ENCODE results near the gene ONECUT3. TPM values are rescaled to one million over a fixed set of nuclear protein-coding genes. Genes with fewer than 3 reads are reported as not detected.

The ONECUT3 gene
- total and polyA plus RNA-seq, 9 of the 15 experiments (the other 6 are each of a cell fraction or from before 2014, with no cell fraction given) = not detected

DNA sequence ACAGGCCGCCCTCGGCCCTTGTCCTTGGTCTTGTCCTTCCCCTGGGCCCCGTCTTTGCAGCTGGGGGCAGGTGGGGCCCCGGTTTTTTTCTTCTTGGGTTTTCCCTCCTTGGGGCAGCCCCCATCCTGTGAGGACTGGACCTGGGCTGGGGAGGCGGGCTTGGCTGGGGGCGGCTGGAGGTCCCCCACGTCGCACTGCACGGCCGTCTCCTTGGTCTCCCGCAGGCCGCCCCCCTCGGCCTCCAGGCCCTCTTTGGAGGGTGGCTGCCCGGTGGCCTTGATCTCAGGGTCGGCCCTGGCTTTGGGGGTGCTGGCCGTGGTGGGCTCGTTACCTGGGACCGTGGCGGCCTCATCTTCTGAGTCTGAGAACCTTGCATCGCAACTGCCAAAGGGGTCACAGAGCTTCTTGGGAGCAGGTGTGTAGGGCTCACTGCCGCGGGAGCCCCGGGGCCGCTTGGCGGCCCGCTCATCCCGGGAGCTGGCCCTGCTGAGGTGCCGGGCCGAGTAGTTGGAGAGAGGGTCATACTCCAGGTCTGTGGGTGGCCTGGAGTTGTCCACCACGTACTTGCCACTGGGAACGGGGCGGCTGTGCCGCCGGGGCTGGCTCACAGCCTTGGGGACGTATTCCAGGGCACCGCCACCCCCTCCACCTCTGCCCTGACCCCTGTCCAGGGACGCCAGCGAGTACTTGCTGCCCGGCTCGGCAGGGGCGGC, 74.4 kb downstream of the ONECUT3 start:
- Histone ChIP-seq H3K27ac (ENCODE audit: extremely low read depth, low read depth, low read length) (peak overlapping the region; percentile 67; the same call in 1 of the 3 replicates), H3K4me1 (replicated peaks in 1 of 2; ENCODE audit: control insufficient read depth in 2 of 2, insufficient read depth in 2 of 2, low read length in 2 of 2) (peaks cover 11 to 64% of the 10 kb centered on the region in 2 experiments), H3K27me3 (ENCODE audit: control insufficient read depth in 2 of 2, insufficient read depth in 2 of 2, low read length in 2 of 2) (no peaks in the 10 kb centered on the region), H3K4me2 (ENCODE audit: insufficient read depth, low read length) (no peak overlapping the region), H3K79me2 (ENCODE audit: control insufficient read depth, insufficient read depth, low read length) (peaks cover 68% of the 10 kb centered on the region), H3K9me3 (replicated peaks; ENCODE audit: control insufficient read depth, insufficient read depth, low read depth, low read length) (no peaks in the 10 kb centered on the region), H3K36me3 (ENCODE audit: control insufficient read depth, insufficient read depth, low read length) (peaks cover 75% of the 10 kb centered on the region; the same call in 2 of the 3 replicates), H3K9ac (ENCODE audit: insufficient read depth in 1 of 2, low read depth in 2 of 2, low read length in 2 of 2) (peak overlapping the region; percentile 55 to 92; a peak in 3 of 4 replicates), H3K9me1 (ENCODE audit: control insufficient read depth, insufficient read depth, low read length) (no peaks in the 10 kb centered on the region), H2AFZ (ENCODE audit: low read depth, low read length) (no peak overlapping the region), H4K20me1 (replicated peaks; ENCODE audit: control insufficient read depth, insufficient read depth, low read length) (no peaks in the 10 kb centered on the region), H3K4me3 (no peak overlapping the region; the same call in 1 of the 2 replicates)
- WGBS (ENCODE audit: insufficient coverage, low coverage, missing lambda C conversion rate) = 93% methylated on average over 35 of the region's 41 CpGs
- DNase-seq (ENCODE audit: extremely low read depth in 1 of 4, low spot score in 3 of 4) (no peak), FAIRE-seq (no peak), ATAC-seq (no peak)
- ChIA-PET POLR2A (interaction anchor here (1.1 to 3.7 kb wide), 4 partner anchors 10 to 13 kb away, joined by 3 to 27 read pairs (median 6); no protein-coding TSS in a partner anchor), CTCF (ENCODE audit: low intra/inter-chr PET ratio) (no interaction called here)
- in situ Hi-C loops (cut with MboI) = no loop called here
- TF ChIP-seq RBM22 (IDR thresholded peaks at IDR 0.05; ENCODE audit: low read depth, low read length, poor library complexity, severe bottlenecking) (peak; percentile 38), STAG1 (CRISPR knock-in tag; IDR thresholded peaks at IDR 0.05; ENCODE audit: borderline replicate concordance) (no peak), ZNF408 (CRISPR knock-in tag; IDR thresholded peaks at IDR 0.05; ENCODE audit: low read depth) (no peak), CREM (IDR thresholded peaks at IDR 0.05; ENCODE audit: low read depth) (no peak), POLR2G (IDR thresholded peaks at IDR 0.05; ENCODE audit: low read depth, low read length) (peak; percentile 27; the same call in 1 of the 2 replicates), TEAD1 (CRISPR knock-in tag; IDR thresholded peaks at IDR 0.05) (no peak)
- TF ChIP-seq, protein P1, sequence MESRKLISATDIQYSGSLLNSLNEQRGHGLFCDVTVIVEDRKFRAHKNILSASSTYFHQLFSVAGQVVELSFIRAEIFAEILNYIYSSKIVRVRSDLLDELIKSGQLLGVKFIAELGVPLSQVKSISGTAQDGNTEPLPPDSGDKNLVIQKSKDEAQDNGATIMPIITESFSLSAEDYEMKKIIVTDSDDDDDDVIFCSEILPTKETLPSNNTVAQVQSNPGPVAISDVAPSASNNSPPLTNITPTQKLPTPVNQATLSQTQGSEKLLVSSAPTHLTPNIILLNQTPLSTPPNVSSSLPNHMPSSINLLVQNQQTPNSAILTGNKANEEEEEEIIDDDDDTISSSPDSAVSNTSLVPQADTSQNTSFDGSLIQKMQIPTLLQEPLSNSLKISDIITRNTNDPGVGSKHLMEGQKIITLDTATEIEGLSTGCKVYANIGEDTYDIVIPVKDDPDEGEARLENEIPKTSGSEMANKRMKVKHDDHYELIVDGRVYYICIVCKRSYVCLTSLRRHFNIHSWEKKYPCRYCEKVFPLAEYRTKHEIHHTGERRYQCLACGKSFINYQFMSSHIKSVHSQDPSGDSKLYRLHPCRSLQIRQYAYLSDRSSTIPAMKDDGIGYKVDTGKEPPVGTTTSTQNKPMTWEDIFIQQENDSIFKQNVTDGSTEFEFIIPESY (CRISPR knock-in tag; IDR thresholded peaks at IDR 0.05) = peak; percentile 79
- BruUV-seq (replicated peaks) = no TSS peak
- intact Hi-C loops (cut with micrococcal nuclease) = loop anchor here (2.0 kb wide), 1 partner anchor 15 kb away; the partner anchor contains the start of gene ATP8B3
